ENCODE data around the gene RLN3. TPM values are rescaled to one million over a fixed set of nuclear protein-coding genes. Genes with fewer than 3 reads are reported as not detected.

Gene RLN3
- total and polyA plus RNA-seq, 10 of the 15 experiments (the other 5 are each of a cell fraction or from before 2014, with no cell fraction given): not detected

- TF ChIP-seq, protein P1, sequence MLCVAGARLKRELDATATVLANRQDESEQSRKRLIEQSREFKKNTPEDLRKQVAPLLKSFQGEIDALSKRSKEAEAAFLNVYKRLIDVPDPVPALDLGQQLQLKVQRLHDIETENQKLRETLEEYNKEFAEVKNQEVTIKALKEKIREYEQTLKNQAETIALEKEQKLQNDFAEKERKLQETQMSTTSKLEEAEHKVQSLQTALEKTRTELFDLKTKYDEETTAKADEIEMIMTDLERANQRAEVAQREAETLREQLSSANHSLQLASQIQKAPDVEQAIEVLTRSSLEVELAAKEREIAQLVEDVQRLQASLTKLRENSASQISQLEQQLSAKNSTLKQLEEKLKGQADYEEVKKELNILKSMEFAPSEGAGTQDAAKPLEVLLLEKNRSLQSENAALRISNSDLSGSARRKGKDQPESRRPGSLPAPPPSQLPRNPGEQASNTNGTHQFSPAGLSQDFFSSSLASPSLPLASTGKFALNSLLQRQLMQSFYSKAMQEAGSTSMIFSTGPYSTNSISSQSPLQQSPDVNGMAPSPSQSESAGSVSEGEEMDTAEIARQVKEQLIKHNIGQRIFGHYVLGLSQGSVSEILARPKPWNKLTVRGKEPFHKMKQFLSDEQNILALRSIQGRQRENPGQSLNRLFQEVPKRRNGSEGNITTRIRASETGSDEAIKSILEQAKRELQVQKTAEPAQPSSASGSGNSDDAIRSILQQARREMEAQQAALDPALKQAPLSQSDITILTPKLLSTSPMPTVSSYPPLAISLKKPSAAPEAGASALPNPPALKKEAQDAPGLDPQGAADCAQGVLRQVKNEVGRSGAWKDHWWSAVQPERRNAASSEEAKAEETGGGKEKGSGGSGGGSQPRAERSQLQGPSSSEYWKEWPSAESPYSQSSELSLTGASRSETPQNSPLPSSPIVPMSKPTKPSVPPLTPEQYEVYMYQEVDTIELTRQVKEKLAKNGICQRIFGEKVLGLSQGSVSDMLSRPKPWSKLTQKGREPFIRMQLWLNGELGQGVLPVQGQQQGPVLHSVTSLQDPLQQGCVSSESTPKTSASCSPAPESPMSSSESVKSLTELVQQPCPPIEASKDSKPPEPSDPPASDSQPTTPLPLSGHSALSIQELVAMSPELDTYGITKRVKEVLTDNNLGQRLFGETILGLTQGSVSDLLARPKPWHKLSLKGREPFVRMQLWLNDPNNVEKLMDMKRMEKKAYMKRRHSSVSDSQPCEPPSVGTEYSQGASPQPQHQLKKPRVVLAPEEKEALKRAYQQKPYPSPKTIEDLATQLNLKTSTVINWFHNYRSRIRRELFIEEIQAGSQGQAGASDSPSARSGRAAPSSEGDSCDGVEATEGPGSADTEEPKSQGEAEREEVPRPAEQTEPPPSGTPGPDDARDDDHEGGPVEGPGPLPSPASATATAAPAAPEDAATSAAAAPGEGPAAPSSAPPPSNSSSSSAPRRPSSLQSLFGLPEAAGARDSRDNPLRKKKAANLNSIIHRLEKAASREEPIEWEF (IDR thresholded peaks at IDR 0.05; ENCODE audit: insufficient replicate concordance, low read depth, low read length): no peak
- TF ChIP-seq NFYB (IDR thresholded peaks at IDR 0.05; ENCODE audit: insufficient read depth, low read depth, low read length) (no peak), ZNF274 (IDR thresholded peaks at IDR 0.05; ENCODE audit: insufficient read depth, insufficient read length) (no peak), NRF1 (conservative IDR thresholded peaks at IDR 0.05; ENCODE audit: low read depth, low read length) (no peak), KDM1A (IDR thresholded peaks at IDR 0.05; ENCODE audit: borderline replicate concordance) (no peak), YBX1 (IDR thresholded peaks at IDR 0.05) (no peak), SMARCA5 (IDR thresholded peaks at IDR 0.05) (peak; percentile 19; the same call in 1 of the 2 replicates), PML (IDR thresholded peaks at IDR 0.05; ENCODE audit: low read length) (peak; percentile 47; the same call in 1 of the 2 replicates), BRCA1 (IDR thresholded peaks at IDR 0.05; ENCODE audit: low read depth, low read length) (no peak), SRF (IDR thresholded peaks at IDR 0.05; ENCODE audit: low read depth in 2 of 2, low read length in 2 of 2) (no peak), ESRRA (IDR thresholded peaks at IDR 0.05; ENCODE audit: low read length) (no peak), SKIL (IDR thresholded peaks at IDR 0.05; ENCODE audit: low read depth, poor library complexity, severe bottlenecking) (peak; percentile 71), ZNF384 (IDR thresholded peaks at IDR 0.05; ENCODE audit: borderline replicate concordance, low read depth, low read length) (no peak)
- TF ChIP-seq, protein P2, sequence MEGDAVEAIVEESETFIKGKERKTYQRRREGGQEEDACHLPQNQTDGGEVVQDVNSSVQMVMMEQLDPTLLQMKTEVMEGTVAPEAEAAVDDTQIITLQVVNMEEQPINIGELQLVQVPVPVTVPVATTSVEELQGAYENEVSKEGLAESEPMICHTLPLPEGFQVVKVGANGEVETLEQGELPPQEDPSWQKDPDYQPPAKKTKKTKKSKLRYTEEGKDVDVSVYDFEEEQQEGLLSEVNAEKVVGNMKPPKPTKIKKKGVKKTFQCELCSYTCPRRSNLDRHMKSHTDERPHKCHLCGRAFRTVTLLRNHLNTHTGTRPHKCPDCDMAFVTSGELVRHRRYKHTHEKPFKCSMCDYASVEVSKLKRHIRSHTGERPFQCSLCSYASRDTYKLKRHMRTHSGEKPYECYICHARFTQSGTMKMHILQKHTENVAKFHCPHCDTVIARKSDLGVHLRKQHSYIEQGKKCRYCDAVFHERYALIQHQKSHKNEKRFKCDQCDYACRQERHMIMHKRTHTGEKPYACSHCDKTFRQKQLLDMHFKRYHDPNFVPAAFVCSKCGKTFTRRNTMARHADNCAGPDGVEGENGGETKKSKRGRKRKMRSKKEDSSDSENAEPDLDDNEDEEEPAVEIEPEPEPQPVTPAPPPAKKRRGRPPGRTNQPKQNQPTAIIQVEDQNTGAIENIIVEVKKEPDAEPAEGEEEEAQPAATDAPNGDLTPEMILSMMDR (IDR thresholded peaks at IDR 0.05 in 2 of 3, conservative IDR thresholded peaks at IDR 0.05 in 1 of 3; ENCODE audit: control insufficient read depth in 2 of 3, extremely low read depth in 1 of 3, insufficient read depth in 1 of 3, low read depth in 3 of 3, low read length in 3 of 3): peak; percentile 80 to 92 (median 84)
- TF ChIP-seq, protein P3, sequence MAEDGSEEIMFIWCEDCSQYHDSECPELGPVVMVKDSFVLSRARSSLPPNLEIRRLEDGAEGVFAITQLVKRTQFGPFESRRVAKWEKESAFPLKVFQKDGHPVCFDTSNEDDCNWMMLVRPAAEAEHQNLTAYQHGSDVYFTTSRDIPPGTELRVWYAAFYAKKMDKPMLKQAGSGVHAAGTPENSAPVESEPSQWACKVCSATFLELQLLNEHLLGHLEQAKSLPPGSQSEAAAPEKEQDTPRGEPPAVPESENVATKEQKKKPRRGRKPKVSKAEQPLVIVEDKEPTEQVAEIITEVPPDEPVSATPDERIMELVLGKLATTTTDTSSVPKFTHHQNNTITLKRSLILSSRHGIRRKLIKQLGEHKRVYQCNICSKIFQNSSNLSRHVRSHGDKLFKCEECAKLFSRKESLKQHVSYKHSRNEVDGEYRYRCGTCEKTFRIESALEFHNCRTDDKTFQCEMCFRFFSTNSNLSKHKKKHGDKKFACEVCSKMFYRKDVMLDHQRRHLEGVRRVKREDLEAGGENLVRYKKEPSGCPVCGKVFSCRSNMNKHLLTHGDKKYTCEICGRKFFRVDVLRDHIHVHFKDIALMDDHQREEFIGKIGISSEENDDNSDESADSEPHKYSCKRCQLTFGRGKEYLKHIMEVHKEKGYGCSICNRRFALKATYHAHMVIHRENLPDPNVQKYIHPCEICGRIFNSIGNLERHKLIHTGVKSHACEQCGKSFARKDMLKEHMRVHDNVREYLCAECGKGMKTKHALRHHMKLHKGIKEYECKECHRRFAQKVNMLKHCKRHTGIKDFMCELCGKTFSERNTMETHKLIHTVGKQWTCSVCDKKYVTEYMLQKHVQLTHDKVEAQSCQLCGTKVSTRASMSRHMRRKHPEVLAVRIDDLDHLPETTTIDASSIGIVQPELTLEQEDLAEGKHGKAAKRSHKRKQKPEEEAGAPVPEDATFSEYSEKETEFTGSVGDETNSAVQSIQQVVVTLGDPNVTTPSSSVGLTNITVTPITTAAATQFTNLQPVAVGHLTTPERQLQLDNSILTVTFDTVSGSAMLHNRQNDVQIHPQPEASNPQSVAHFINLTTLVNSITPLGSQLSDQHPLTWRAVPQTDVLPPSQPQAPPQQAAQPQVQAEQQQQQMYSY (CRISPR knock-in tag; IDR thresholded peaks at IDR 0.05): no peak
Measured at GRCh38 chr19:14031719-14032480, 4.0 kb downstream of the RLN3 start, which contains the start of gene IL27RA (continued).
